Measurements from ENCODE around the gene STX2. TPM values are rescaled to one million over a fixed set of nuclear protein-coding genes. Genes with fewer than 3 reads are reported as not detected.
A peak's percentile ranks its signal among the peaks of the same experiment; 100 is the strongest.
"Not testable (repeated sequence)": the region's sequence is repeated elsewhere in the genome, so short reads cannot be mapped to it uniquely, and the experiment has no call there.

The STX2 gene
- total RNA-seq, 4 donors from 2014 or later = 1.2 to 14.1 (median 4.1) TPM

- H3K4me3 ChIP-seq = no peak overlapping the region
- peaks cover 0 to 40% (median 17%) of the 10 kb centered on the region in 3 donors for H3K4me1 ChIP-seq
- no peaks in the 10 kb centered on the region for H3K27me3 ChIP-seq
- TF ChIP-seq CTCF (IDR thresholded peaks at IDR 0.05) (no peak), POLR2A (IDR thresholded peaks at IDR 0.05) (no peak)
- DNase-seq = no peak
- intact Hi-C loops (cut with DNase I) = no loop called here
- H3K27ac ChIP-seq = no peak overlapping the region
- no peaks in the 10 kb centered on the region for H3K9me3 ChIP-seq
- H3K36me3 ChIP-seq = peaks cover 0 to 49% (median 12%) of the 10 kb centered on the region in 3 donors
These were observed 37.2 kb upstream of the STX2 start for GRCh38 chr12:130876297-130876696.

GRCh38 chr12:130875708-130876107, 36.7 kb upstream of the STX2 start:
- intact Hi-C loops (cut with DNase I); DNase-seq; H3K27ac ChIP-seq; H3K4me3 ChIP-seq; H3K9me3 ChIP-seq; H3K27me3 ChIP-seq: not testable (repeated sequence)
- Histone ChIP-seq H3K36me3 (peaks cover 0 to 49% (median 12%) of the 10 kb centered on the region in 3 donors), H3K4me1 (peaks cover 0 to 46% (median 23%) of the 10 kb centered on the region in 3 donors)
- WGBS, 2 donors = 84 to 86% methylated on average over 11 of the region's 11 CpGs

- H3K9me3 ChIP-seq = no peaks in the 10 kb centered on the region
- no peak overlapping the region for H3K4me3 ChIP-seq
- DNase-seq = no peak
- H3K4me1 ChIP-seq = peaks cover 0 to 43% (median 24%) of the 10 kb centered on the region in 3 donors
- H3K27me3 ChIP-seq = no peaks in the 10 kb centered on the region
- TF ChIP-seq CTCF (IDR thresholded peaks at IDR 0.05) = no peak
- no peak for TF ChIP-seq POLR2A (IDR thresholded peaks at IDR 0.05)
- H3K27ac ChIP-seq = no peak overlapping the region
- peaks cover 0 to 49% (median 12%) of the 10 kb centered on the region in 3 donors for H3K36me3 ChIP-seq
- WGBS, 2 donors = 83 to 85% methylated on average over 5 of the region's 5 CpGs
- intact Hi-C loops (cut with DNase I) = no loop called here
These were observed 36.1 kb upstream of the STX2 start for GRCh38 chr12:130875193-130875592.

GRCh38 chr12:130874696-130875095, 35.6 kb upstream of the STX2 start:
- no peak for TF ChIP-seq POLR2A (IDR thresholded peaks at IDR 0.05)
- TF ChIP-seq CTCF (IDR thresholded peaks at IDR 0.05) = no peak
- Histone ChIP-seq H3K4me3 (no peak overlapping the region), H3K4me1 (peaks cover 0 to 39% (median 24%) of the 10 kb centered on the region in 3 donors), H3K27me3 (no peaks in the 10 kb centered on the region), H3K36me3 (peaks cover 0 to 49% (median 12%) of the 10 kb centered on the region in 3 donors), H3K27ac (no peak overlapping the region), H3K9me3 (no peaks in the 10 kb centered on the region)
- no peak for DNase-seq
- intact Hi-C loops (cut with DNase I) = no loop called here
- 85 to 91% methylated on average over 10 of the region's 10 CpGs for WGBS, 2 donors

GRCh38 chr12:130873825-130874224, 34.8 kb upstream of the STX2 start:
- TF ChIP-seq CTCF (IDR thresholded peaks at IDR 0.05) = no peak
- TF ChIP-seq POLR2A (IDR thresholded peaks at IDR 0.05) = no peak
- DNase-seq = no peak
- H3K4me1 ChIP-seq = peaks cover 0 to 39% (median 24%) of the 10 kb centered on the region in 3 donors
- H3K9me3 ChIP-seq = no peaks in the 10 kb centered on the region
- H3K4me3 ChIP-seq = peak overlapping the region in 2 of 4 donors; percentile 95 to 97
- intact Hi-C loops (cut with DNase I) = no loop called here
- no peaks in the 10 kb centered on the region for H3K27me3 ChIP-seq
- peaks cover 0 to 49% (median 12%) of the 10 kb centered on the region in 3 donors for H3K36me3 ChIP-seq
- WGBS, 2 donors = 53 to 56% methylated on average over 4 of the region's 4 CpGs
- no peak overlapping the region for H3K27ac ChIP-seq
